Aorta (tissue), 5 donors: ENCODE data around the gene GAD1. TPM values are rescaled to one million over a fixed set of nuclear protein-coding genes. Genes with fewer than 3 reads are reported as not detected.
A peak's percentile ranks its signal among the peaks of the same experiment; 100 is the strongest.

Experiments
- ATAC-seq: fragments of 200-7000 bp; cut with Tn5 transposase; one replicate; pipeline ENCODE4 v1.9.1; 2022; ENCODE audit warnings: moderate library complexity; ENCODE audit not compliant: low FRiP score
- DNase-seq, 2 donors: peaks; one replicate each; pipeline ENCODE4 v3.0.0-alpha.2; 2020
- H3K27ac ChIP-seq, 2 donors: one replicate each; pipeline ENCODE4 v1.5.1; 2013; ENCODE audit warnings: low read length in 2 of 2, mild to moderate bottlenecking in 2 of 2, moderate library complexity in 2 of 2, control low read depth in 1 of 2, inconsistent platforms in 1 of 2, low read depth in 1 of 2
- H3K27me3 ChIP-seq, 2 donors: one replicate each; pipeline ENCODE4 v1.6.1; 2013; ENCODE audit warnings: control low read depth in 1 of 2, low read length in 1 of 2, mild to moderate bottlenecking in 1 of 2, moderate library complexity in 1 of 2; ENCODE audit not compliant: insufficient read depth in 2 of 2, control insufficient read depth in 1 of 2
- H3K36me3 ChIP-seq, 2 donors: one replicate each; pipeline ENCODE4 v1.6.1; 2013; ENCODE audit warnings: control low read depth in 1 of 2, low read length in 1 of 2, mild to moderate bottlenecking in 1 of 2; ENCODE audit not compliant: insufficient read depth in 2 of 2, control insufficient read depth in 1 of 2
- H3K4me1 ChIP-seq, 2 donors: one replicate each; pipeline ENCODE4 v1.6.1; 2013; ENCODE audit warnings: low read length in 2 of 2, control low read depth in 1 of 2, mild to moderate bottlenecking in 1 of 2, moderate library complexity in 1 of 2; ENCODE audit not compliant: insufficient read depth in 2 of 2, control insufficient read depth in 1 of 2
- H3K4me3 ChIP-seq, 2 donors: one replicate each; pipeline ENCODE4 v1.5.1; 2013; ENCODE audit warnings: low read length in 2 of 2, control low read depth in 1 of 2, mild to moderate bottlenecking in 1 of 2
- H3K9me3 ChIP-seq: one replicate; pipeline ENCODE4 v1.6.1; 2013; ENCODE audit warnings: mild to moderate bottlenecking, low read length; ENCODE audit not compliant: control insufficient read depth
- WGBS, 2 donors: extraction: QIAGEN DNeasy Blood & Tissue Kit; methylation state at CpG; one replicate each; pipeline ENCODE4 v1.1.7; 2013; 5-methylcytosine and 5-hydroxymethylcytosine counted together
- intact Hi-C, 2 donors: fragments of 100-400 bp; cut with DNase I; formaldehyde crosslinking; loops; one replicate each; pipeline versions ENCODE4 v1.14.2 to v1.15.0; 2022
- polyA plus RNA-seq, 2 donors: library from polyadenylated mRNA; stranded (reverse); fragments of 200-250 nt; gene quantifications; one replicate each; pipeline ENCODE4 v1.2.3, GENCODE V29; 2013
- total RNA-seq, 2 donors: library from RNA; stranded (reverse); fragmentation: NEBNext Ultra II Directional; extraction: Animal tissue kit (Norgen Biotek cat#: 25700); gene quantifications; one replicate each; pipeline ENCODE4 v1.2.1, GENCODE V29; 2021
- donor health status: healthy with polysubstance abuse.
- donor health status: Bipolar disorder and iron deficiency.
- donor health status: DM: no; HTN: no; CAD: no.
- donor health status: DM: no; HTN: no; CAD: no.
- donor health status: DM: yes; HTN: yes; CAD: no.

GAD1 gene
- total and polyA plus RNA-seq, 4 donors = 1.6 to 7.8 (median 4.4) TPM

GRCh38 chr2:170821531-170822289, 5.0 kb downstream of the GAD1 start:
- ATAC-seq (no peak), DNase-seq (no peak)
- Histone ChIP-seq H3K9me3 (no peaks in the 10 kb centered on the region), H3K36me3 (no peaks in the 10 kb centered on the region), H3K4me1 (no peaks in the 10 kb centered on the region), H3K27me3 (no peaks in the 10 kb centered on the region), H3K4me3 (no peak overlapping the region), H3K27ac (no peak overlapping the region)
- intact Hi-C loops = loop anchor here in 1 of 2 donors (2.0 kb wide), 1 partner anchor 51 kb away; no protein-coding TSS in a partner anchor
- 10 to 46% methylated on average over 40 of the region's 40 CpGs for WGBS, 2 donors

- Histone ChIP-seq H3K36me3 (no peaks in the 10 kb centered on the region), H3K4me1 (no peaks in the 10 kb centered on the region), H3K4me3 (no peak overlapping the region), H3K27me3 (no peaks in the 10 kb centered on the region), H3K27ac (no peak overlapping the region), H3K9me3 (no peaks in the 10 kb centered on the region)
- intact Hi-C loops = loop anchor here in 1 of 2 donors (2.0 kb wide), 1 partner anchor 50 kb away; no protein-coding TSS in a partner anchor
- DNase-seq = no peak
- WGBS, 2 donors = 20 to 61% methylated on average over 40 to 43 of the region's 43 CpGs
- no peak for ATAC-seq
Observed at GRCh38 chr2:170822290-170823087, 5.8 kb downstream of the GAD1 start.

GRCh38 chr2:170823088-170823897, 6.6 kb downstream of the GAD1 start:
- peak overlapping the region; percentile 5 to 25 for H3K4me3 ChIP-seq
- H3K36me3 ChIP-seq = no peaks in the 10 kb centered on the region
- H3K27ac ChIP-seq = no peak overlapping the region
- DNase-seq (peak in 1 of 2 donors; percentile 81), ATAC-seq (peak; percentile 45)
- no peaks in the 10 kb centered on the region for H3K4me1 ChIP-seq
- intact Hi-C loops = loop anchor here in 1 of 2 donors (2.0 kb wide), 1 partner anchor 50 kb away; no protein-coding TSS in a partner anchor
- no peaks in the 10 kb centered on the region for H3K9me3 ChIP-seq
- 1 to 5% methylated on average over 52 to 61 of the region's 61 CpGs for WGBS, 2 donors
- no peaks in the 10 kb centered on the region for H3K27me3 ChIP-seq

GRCh38 chr2:170823898-170824215, 7.2 kb downstream of the GAD1 start:
- no peak for DNase-seq
- ATAC-seq = no peak
- intact Hi-C loops = loop anchor here in 1 of 2 donors (2.0 kb wide), 1 partner anchor 49 kb away; no protein-coding TSS in a partner anchor
- H3K27ac ChIP-seq = no peak overlapping the region
- no peaks in the 10 kb centered on the region for H3K27me3 ChIP-seq
- H3K4me3 ChIP-seq = no peak overlapping the region
- 28 to 42% methylated on average over 11 of the region's 11 CpGs for WGBS, 2 donors
- H3K36me3 ChIP-seq = no peaks in the 10 kb centered on the region
- H3K4me1 ChIP-seq = no peaks in the 10 kb centered on the region
- H3K9me3 ChIP-seq = no peaks in the 10 kb centered on the region

DNA sequence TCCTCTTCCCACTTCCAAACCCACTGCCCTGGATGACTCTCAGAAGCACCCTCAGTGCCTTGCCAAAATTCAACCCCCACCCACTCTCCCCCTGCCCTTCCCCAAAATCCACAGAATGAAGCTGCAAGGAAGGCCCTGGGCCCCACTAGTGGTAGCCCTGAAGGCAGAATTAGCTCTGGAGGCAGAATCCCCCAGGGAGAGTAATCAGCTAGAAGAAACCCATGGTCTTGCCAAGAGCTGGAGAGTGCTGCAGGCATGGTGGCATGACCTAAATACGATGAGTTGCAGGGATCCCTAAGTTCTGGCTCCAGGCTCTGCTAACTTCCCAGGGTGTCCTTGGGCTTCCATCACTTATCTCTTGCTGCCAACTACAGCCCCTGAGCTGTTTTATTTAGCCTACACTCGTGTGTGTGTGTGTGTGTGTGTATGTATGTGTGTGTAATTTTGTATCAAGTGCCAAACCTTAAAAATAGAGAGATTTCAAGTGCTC, 7.9 kb downstream of the GAD1 start:
- no peaks in the 10 kb centered on the region for H3K27me3 ChIP-seq
- ATAC-seq (no peak), DNase-seq (no peak)
- no peak overlapping the region for H3K27ac ChIP-seq
- H3K4me1 ChIP-seq = no peaks in the 10 kb centered on the region
- 9 to 18% methylated on average over 2 of the region's 2 CpGs for WGBS, 2 donors
- H3K36me3 ChIP-seq = no peaks in the 10 kb centered on the region
- intact Hi-C loops = no loop called here
- no peaks in the 10 kb centered on the region for H3K9me3 ChIP-seq
- H3K4me3 ChIP-seq = no peak overlapping the region

GRCh38 chr2:170827841-170828532, 11.3 kb downstream of the GAD1 start:
- H3K27me3 ChIP-seq = no peaks in the 10 kb centered on the region
- intact Hi-C loops = no loop called here
- H3K9me3 ChIP-seq = no peaks in the 10 kb centered on the region
- DNase-seq = no peak
- no peak for ATAC-seq
- 89 to 95% methylated on average over 6 of the region's 6 CpGs for WGBS, 2 donors
- H3K4me1 ChIP-seq = no peaks in the 10 kb centered on the region
- H3K36me3 ChIP-seq = no peaks in the 10 kb centered on the region
- H3K27ac ChIP-seq = no peak overlapping the region
- H3K4me3 ChIP-seq = no peak overlapping the region

DNA sequence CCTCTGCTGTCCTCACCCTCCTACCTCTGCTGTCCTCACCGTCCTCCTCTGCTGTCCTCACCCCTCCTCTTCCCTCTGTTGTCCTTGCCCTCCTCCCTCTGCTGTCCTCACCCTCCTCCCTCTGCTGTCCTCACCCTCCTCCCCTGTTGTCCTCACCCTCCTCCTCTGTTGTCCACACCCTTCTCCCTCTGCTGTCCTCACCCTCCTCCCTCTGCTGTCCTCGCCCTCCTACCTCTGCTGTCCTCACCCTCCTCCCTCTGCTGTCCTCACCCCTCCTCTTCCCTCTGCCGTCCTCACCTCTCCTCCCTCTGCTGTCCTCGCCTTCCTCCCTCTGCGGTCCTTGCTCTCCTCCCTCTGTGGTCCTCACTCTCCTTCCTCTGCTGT, 11.8 kb downstream of the GAD1 start:
- no peaks in the 10 kb centered on the region for H3K9me3 ChIP-seq
- intact Hi-C loops = no loop called here
- WGBS, 2 donors = 75 to 85% methylated on average over 5 of the region's 5 CpGs
- H3K27ac ChIP-seq = no peak overlapping the region
- H3K27me3 ChIP-seq = no peaks in the 10 kb centered on the region
- ATAC-seq = no peak
- H3K36me3 ChIP-seq = no peaks in the 10 kb centered on the region
- H3K4me3 ChIP-seq = no peak overlapping the region
- no peak for DNase-seq
- no peaks in the 10 kb centered on the region for H3K4me1 ChIP-seq

GRCh38 chr2:170829036-170829435, 12.3 kb downstream of the GAD1 start:
- WGBS, 2 donors = 58 to 60% methylated on average over 2 of the region's 2 CpGs
- Histone ChIP-seq H3K4me1 (no peaks in the 10 kb centered on the region), H3K4me3 (no peak overlapping the region), H3K9me3 (no peaks in the 10 kb centered on the region), H3K27ac (no peak overlapping the region), H3K36me3 (no peaks in the 10 kb centered on the region), H3K27me3 (no peaks in the 10 kb centered on the region)
- ATAC-seq (no peak), DNase-seq (no peak)
- intact Hi-C loops = no loop called here
